Adipocyte (in vitro differentiated cells): ENCODE data around the gene DAGLA.

Experiments used
- DNase-seq: peaks from one replicate; pipeline ENCODE4 v3.0.0-alpha.2; 2015; ENCODE audit warnings: low read depth
- H3K27me3 ChIP-seq: replicated peaks from 2 replicates; pipeline ENCODE4 v1.7.0; 2013; ENCODE audit warnings: mild to moderate bottlenecking, low read length, moderate library complexity; ENCODE audit not compliant: control insufficient read depth, insufficient read depth
- H3K36me3 ChIP-seq: 2 replicates; pipeline ENCODE4 v1.7.0; 2013; ENCODE audit warnings: low read length, mild to moderate bottlenecking, moderate library complexity; ENCODE audit not compliant: control insufficient read depth, insufficient read depth, severe bottlenecking
- H3K4me1 ChIP-seq: 2 replicates; pipeline ENCODE4 v1.7.0; 2013; ENCODE audit warnings: mild to moderate bottlenecking, low read length, moderate library complexity; ENCODE audit not compliant: control insufficient read depth, insufficient read depth
- H3K4me3 ChIP-seq: 2 replicates; pipeline ENCODE4 v1.7.0; 2013; ENCODE audit warnings: mild to moderate bottlenecking, low read length, moderate library complexity
- H3K9ac ChIP-seq: 2 replicates; pipeline ENCODE4 v1.7.0; 2013; ENCODE audit warnings: mild to moderate bottlenecking, low read length, moderate library complexity
- H3K9me3 ChIP-seq: 2 replicates; pipeline ENCODE4 v1.7.0; 2013; ENCODE audit warnings: mild to moderate bottlenecking, low read length, moderate library complexity; ENCODE audit not compliant: control insufficient read depth

Gene DAGLA

GRCh38 chr11:61782841-61783240 is 102.7 kb downstream of the DAGLA start:
- no peak overlapping the region for H3K9ac ChIP-seq
- no peak overlapping the region for H3K4me3 ChIP-seq
- H3K4me1 ChIP-seq, result no peaks in the 10 kb centered on the region
- peaks cover 8% of the 10 kb centered on the region for H3K27me3 ChIP-seq
- H3K36me3 ChIP-seq, result peaks cover 12% of the 10 kb centered on the region
- no peaks in the 10 kb centered on the region for H3K9me3 ChIP-seq
- DNase-seq, result no peak

DNA sequence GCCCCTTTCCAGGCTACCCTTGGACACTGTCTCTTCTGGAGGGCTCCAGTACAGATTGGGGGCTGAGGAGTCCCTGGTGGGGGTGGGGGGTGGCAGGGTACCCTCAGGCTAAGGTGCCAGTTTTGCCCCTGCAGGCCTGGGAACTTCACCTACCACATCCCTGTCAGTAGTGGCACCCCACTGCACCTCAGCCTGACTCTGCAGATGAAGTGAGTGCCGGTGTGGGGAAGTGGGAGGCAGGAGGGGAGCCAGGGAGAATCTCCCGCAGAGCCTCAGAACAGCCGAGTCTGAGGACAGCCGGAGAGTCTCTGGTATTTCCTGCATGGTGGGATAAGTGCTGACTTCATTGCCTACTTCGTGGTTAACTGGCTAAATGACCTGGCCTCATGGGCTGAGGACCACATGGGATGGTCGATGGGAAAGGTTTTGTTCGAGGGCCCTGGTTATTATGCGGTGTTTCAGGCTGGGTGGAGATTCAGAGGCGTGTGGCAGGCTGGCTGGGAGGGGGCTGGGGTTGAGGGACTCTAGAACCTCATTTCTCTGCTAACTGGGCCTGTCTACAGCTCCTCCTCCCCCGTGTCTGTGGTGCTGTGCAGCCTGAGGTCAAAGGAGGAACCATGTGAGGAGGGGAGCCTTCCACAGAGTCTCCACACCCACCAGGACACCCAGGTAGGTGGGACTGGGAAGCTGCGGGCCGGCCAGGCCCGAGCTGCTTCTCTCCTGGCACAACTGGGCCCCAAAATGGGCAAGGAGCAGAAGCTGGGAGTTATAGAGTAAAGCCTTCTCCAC is 103.7 kb downstream of the DAGLA start:
- Histone ChIP-seq H3K36me3 (peaks cover 23% of the 10 kb centered on the region), H3K9me3 (no peaks in the 10 kb centered on the region), H3K27me3 (no peaks in the 10 kb centered on the region), H3K4me3 (no peak overlapping the region), H3K4me1 (no peaks in the 10 kb centered on the region), H3K9ac (no peak overlapping the region)
- peak; percentile 11 for DNase-seq

- no peak for DNase-seq
- H3K4me3 ChIP-seq, result no peak overlapping the region
- no peaks in the 10 kb centered on the region for H3K27me3 ChIP-seq
- no peaks in the 10 kb centered on the region for H3K9me3 ChIP-seq
- H3K9ac ChIP-seq, result no peak overlapping the region
- H3K36me3 ChIP-seq, result peaks cover 28% of the 10 kb centered on the region
- H3K4me1 ChIP-seq, result no peaks in the 10 kb centered on the region
Measured at GRCh38 chr11:61784506-61784805, 104.3 kb downstream of the DAGLA start.

DNA sequence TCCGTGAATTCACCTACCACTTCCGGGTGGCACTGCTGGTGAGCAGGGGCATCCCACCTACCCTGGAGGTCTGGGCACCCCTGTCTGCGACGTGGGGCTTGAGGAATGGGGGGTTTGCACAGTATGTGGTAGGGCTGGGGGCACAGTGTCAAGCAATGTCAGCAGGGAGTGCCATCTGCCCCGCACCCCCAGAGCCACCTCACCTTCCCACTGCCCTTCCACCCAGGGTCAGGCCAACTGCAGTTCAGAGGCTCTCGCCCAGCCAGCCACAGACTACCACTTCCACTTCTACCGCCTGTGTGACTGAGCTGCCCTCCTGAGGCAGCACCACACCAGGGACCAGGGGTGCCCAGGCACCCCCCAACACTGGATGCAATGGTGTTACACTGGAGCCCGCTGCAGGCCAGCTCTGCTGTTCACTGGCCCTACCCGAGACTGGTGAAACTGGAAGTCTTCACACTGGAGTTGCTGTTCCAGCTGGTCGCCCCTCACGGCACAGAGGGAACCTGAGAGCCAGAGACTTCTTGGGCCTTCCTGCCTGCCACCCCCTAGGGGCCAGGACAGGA is 105.7 kb downstream of the DAGLA start:
- Histone ChIP-seq H3K36me3 (peaks cover 39% of the 10 kb centered on the region), H3K4me1 (no peaks in the 10 kb centered on the region), H3K9me3 (no peaks in the 10 kb centered on the region), H3K4me3 (no peak overlapping the region), H3K9ac (no peak overlapping the region), H3K27me3 (no peaks in the 10 kb centered on the region)
- DNase-seq, result no peak

DNA sequence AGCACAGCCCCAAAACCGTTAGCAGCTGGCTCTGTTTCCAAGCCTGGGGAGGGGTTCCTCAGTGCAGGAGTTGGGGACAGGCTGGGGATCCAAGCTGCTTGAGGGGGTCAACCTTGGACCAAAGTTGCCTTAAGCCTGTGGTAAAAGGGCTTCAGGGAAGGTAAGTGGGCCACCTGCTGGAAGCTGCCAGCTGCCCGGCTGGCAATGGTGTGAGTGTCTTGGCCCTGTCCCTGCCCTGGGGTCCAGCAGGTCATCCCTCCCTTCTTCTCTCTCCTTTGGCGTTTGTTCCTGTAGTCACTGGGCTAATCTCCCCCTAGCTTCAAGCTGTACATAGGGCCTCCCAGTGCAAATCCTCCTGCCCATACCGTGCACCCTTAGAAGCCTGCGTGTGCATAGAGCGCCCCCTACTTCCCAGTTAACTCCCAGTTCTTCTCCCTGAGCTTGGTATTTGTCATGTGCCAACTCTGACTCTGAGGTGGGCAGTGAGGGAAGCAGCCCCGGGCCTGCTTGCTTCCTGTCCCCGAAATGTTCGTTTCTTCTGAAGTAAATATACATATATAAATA is 107.8 kb downstream of the DAGLA start:
- DNase-seq, result peak; percentile 16

DNA sequence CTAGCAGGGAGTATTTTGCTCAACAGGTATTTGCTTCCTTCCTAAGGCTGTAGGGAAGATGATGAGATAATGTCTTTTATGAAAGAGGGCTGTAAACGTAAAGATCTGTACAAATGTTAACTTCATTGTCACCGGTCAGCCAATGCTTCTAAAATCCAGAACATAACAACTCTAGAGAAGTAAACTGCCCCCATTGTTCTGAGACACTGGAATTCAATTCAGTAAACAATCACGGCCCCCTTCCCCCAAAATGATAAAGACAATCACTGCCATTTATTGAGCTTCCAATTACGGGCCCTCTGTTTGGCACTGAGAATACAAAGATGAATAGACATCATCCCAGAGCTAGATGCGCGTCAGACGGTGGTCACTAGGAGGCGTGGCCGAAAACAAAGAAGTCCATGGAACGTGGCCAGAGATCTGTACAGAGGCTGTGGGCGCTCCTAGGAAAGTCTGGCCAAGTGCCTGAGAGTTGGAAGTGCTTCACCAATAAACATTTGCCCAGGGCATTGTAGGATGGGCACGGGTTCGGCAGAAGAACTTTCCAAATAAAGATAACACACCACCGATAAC is 111.6 kb downstream of the DAGLA start:
- peak; percentile 97 for DNase-seq

More for the DNA sequence above, 107.8 kb downstream of the DAGLA start:
- no peaks in the 10 kb centered on the region for H3K27me3 ChIP-seq
- H3K36me3 ChIP-seq, result peaks cover 39% of the 10 kb centered on the region
- no peaks in the 10 kb centered on the region for H3K9me3 ChIP-seq
- no peak overlapping the region for H3K9ac ChIP-seq
- H3K4me3 ChIP-seq, result no peak overlapping the region
- H3K4me1 ChIP-seq, result peaks cover 8% of the 10 kb centered on the region

DNA sequence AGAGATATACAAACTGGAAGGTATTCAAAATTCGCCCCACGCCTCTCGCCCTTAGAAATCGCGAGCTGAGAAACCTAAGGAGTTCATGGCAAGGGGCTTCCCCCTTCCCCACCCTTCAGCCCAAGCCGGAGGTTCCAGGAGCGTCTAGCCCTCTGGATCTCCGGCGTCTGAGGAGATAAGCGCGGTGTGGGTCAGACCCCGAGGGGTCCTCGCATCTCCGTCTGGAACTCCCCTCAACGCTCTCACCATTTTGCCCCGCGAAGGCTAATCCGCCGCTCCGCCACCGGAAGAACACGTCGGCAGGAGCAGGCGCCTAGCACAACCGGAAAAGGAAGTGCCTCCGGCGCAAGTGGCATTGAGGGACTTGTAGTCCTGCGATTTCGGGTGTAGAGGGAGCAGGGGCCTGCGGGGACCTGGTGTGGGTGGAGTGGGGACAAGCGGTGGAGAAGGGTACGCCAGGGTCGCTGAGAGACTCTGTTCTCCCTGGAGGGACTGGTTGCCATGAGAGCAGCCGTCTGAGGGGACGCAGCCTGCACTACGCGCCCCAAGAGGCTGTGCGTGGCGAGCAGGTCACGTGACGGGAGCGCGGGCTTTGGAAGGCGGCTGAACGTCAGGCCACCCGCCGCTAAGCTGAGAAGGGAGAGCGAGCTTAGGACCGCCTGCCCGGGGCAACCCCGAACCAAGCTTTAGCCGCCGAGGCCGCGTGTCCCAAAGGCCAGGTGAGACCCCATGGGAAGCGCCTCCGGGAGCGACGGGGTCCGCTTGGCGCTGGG is 112.3 kb downstream of the DAGLA start, which contains the start of the genes FEN1 and TMEM258:
Gene FEN1, plus strand, starts transcription at position 602 of the 773 bp plus-strand sequence. CDS start 2,451 bp downstream, outside the sequence.
Gene TMEM258, minus strand, starts transcription at position 290 of the 773 bp plus-strand sequence. Its CDS starts 41 bp downstream, at position 249.
- H3K9ac ChIP-seq, result peak within 1 kb of the TSS; percentile 100
- H3K36me3 ChIP-seq, result peaks cover 30% of the 10 kb centered on the region
- DNase-seq, result peak; percentile 94
- H3K9me3 ChIP-seq, result no peaks in the 10 kb centered on the region
- H3K4me3 ChIP-seq, result peak within 1 kb of the TSS; percentile 100
- H3K27me3 ChIP-seq, result no peaks in the 10 kb centered on the region
- peaks cover 18% of the 10 kb centered on the region for H3K4me1 ChIP-seq

More for the DNA sequence above, 111.6 kb downstream of the DAGLA start:
- Histone ChIP-seq H3K36me3 (peaks cover 37% of the 10 kb centered on the region), H3K9ac (peak overlapping the region; percentile 100), H3K9me3 (no peaks in the 10 kb centered on the region), H3K4me3 (peak overlapping the region; percentile 100), H3K27me3 (no peaks in the 10 kb centered on the region), H3K4me1 (peaks cover 18% of the 10 kb centered on the region)

- Histone ChIP-seq H3K9me3 (no peaks in the 10 kb centered on the region), H3K9ac (peak overlapping the region; percentile 100), H3K36me3 (peaks cover 23% of the 10 kb centered on the region), H3K4me1 (peaks cover 18% of the 10 kb centered on the region), H3K27me3 (no peaks in the 10 kb centered on the region), H3K4me3 (peak overlapping the region; percentile 100)
- peak; percentile 35 for DNase-seq
Measured at GRCh38 chr11:61793083-61793828, 113.1 kb downstream of the DAGLA start.

DNA sequence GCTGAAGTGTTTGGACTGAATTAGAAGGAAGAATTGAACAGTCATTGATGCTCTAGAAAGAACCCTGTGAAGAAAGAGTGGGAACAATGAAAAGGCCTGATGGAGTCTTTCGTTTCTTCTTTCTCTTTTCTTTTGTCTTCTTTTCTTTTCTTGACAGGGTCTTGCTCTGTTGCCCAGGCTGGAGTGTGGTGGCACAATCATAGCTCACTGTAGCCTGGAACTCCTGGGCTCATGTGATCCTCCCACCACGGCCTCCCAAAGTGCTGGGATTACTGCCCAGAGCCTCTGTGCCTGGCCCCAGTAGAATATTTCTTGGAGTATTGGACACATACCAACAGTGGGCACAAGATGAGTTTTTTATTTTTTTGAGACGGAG is 113.6 kb downstream of the DAGLA start:
- H3K4me3 ChIP-seq, result peak overlapping the region; percentile 100
- H3K27me3 ChIP-seq, result no peaks in the 10 kb centered on the region
- H3K36me3 ChIP-seq, result peaks cover 17% of the 10 kb centered on the region
- peak overlapping the region; percentile 100 for H3K9ac ChIP-seq
- no peak for DNase-seq
- H3K4me1 ChIP-seq, result peaks cover 18% of the 10 kb centered on the region
- H3K9me3 ChIP-seq, result no peaks in the 10 kb centered on the region

DNA sequence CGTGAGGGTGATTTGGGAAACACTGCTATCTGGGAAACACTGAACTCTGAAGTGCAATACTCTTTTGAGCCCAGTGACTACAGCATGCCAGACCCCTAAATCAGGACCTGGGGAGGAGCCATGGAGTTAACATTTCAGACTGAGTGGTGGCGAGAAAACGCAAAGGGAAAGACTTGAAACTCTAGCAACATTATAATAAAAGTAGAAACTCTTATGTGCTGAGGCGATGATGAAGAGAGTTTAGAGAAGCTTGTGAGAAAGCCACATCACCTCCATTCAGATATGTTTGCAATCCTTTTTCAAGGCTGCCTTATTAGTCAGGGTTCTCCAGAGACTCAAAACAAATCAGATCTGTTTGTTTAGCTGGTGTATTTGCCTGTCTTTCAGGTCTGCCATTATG is 114.4 kb downstream of the DAGLA start:
- Histone ChIP-seq H3K4me3 (no peak overlapping the region), H3K4me1 (peaks cover 18% of the 10 kb centered on the region), H3K9me3 (no peaks in the 10 kb centered on the region), H3K36me3 (peaks cover 15% of the 10 kb centered on the region), H3K27me3 (no peaks in the 10 kb centered on the region), H3K9ac (no peak overlapping the region)
- no peak for DNase-seq
